GM21367 (cell line): ENCODE measurements around the gene KCNB1.
"Not testable (repeated sequence)": the region's sequence is repeated elsewhere in the genome, so short reads cannot be mapped to it uniquely, and the experiment has no call there.

Experiments used
- ATAC-seq: cut with Tn5 transposase; IDR thresholded peaks from one replicate; pipeline ENCODE4 v1.9.1; 2021; ENCODE audit not compliant: unreplicated experiment

KCNB1 gene

GRCh38 chr20:49330701-49331615 is 151.5 kb downstream of the KCNB1 start:
- ATAC-seq = no peak

- ATAC-seq = no peak
Measured at GRCh38 chr20:49328790-49329189, 153.7 kb downstream of the KCNB1 start.

GRCh38 chr20:49326026-49326425 is 156.4 kb downstream of the KCNB1 start:
- no peak for ATAC-seq

GRCh38 chr20:49324306-49324705 is 158.2 kb downstream of the KCNB1 start:
- ATAC-seq = no peak

GRCh38 chr20:49323622-49324238 is 158.7 kb downstream of the KCNB1 start:
- ATAC-seq = no peak

GRCh38 chr20:49320460-49320859 is 162.0 kb downstream of the KCNB1 start:
- no peak for ATAC-seq

- no peak for ATAC-seq
Measured at GRCh38 chr20:49319208-49319809, 163.2 kb downstream of the KCNB1 start.

GRCh38 chr20:49318430-49319207 is 163.8 kb downstream of the KCNB1 start:
- no peak for ATAC-seq

GRCh38 chr20:49318091-49318429 is 164.4 kb downstream of the KCNB1 start:
- ATAC-seq = no peak

- no peak for ATAC-seq
Measured at GRCh38 chr20:49316704-49317103, 165.8 kb downstream of the KCNB1 start.

- no peak for ATAC-seq
Measured at GRCh38 chr20:49315580-49315979, 166.9 kb downstream of the KCNB1 start.

- not testable (repeated sequence) for ATAC-seq
Measured at GRCh38 chr20:49314052-49314451, 168.4 kb downstream of the KCNB1 start.
